Measurements from ENCODE around the gene SLC8A3.
A peak's percentile ranks its signal among the peaks of the same experiment; 100 is the strongest.

SLC8A3 gene

DNA sequence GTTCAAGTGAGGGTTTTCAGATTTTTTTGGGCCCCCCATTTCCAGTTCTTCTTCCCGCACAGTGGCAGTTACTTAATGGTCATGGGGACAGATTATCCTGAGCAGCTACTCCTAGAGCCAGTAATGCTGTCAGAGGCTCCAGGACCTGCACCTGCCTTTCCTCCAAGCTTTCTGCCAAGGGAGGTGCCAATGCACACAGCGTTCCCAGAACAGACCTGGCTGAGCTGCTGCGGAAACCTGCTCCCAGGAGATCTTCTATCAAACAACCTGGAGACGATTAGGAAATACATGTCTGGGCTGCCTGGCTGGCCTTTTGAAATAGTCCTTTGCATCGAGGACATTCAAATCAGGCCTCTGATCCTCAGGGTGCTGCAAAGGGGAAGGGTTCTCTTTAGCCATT is 120.9 kb downstream of the SLC8A3 start:
- DNase-seq (ENCODE audit: low spot score), result no peak

- DNase-seq (ENCODE audit: low spot score), result no peak
Observed at GRCh38 chr14:70064136-70064865, 124.5 kb downstream of the SLC8A3 start.

DNA sequence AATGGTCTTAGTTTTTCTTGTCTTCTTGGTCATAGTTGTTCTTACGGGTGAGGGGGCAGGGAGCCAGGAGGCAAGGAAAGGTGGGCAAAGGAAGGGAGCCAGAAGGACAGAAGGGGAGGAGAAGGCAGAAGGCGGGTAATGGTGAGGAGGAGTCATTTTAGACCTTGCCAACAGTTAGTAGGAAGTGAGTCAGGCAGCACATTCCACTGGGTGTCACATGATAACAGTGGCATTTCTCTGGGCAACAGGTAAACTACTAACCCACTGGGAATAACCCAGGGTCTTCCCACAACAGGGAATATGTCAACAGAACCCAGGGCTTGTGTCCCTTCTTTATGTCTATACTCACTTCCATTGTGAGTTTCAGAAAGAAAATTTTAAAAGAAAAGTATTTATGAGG is 127.6 kb downstream of the SLC8A3 start:
- DNase-seq (ENCODE audit: low spot score), result no peak

GRCh38 chr14:70059545-70059944 is 129.2 kb downstream of the SLC8A3 start:
- no peak for DNase-seq (ENCODE audit: low spot score)

- DNase-seq (ENCODE audit: low spot score), result no peak
Observed at GRCh38 chr14:70057519-70058136, 131.1 kb downstream of the SLC8A3 start.

DNA sequence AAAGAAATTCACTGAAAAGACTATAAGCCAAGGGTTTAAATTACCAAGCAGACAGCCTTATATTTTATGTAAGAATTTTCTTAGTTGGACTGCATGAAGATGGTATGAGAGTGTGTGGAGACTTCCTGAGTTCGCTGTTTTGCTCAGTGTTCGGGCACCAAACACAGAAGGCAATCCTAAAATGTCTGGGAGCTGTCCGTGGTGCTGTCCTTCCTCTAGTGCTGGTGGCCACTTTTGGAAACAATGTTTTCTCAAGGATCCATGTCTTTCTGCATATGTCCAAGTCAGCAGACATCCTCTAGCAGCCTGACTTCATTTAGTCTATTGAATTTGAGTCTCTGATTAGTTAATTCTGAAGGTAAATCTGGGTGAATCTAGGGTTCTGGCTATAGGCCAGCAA is 135.8 kb downstream of the SLC8A3 start:
- DNase-seq (ENCODE audit: low spot score), result peak; percentile 48

DNA sequence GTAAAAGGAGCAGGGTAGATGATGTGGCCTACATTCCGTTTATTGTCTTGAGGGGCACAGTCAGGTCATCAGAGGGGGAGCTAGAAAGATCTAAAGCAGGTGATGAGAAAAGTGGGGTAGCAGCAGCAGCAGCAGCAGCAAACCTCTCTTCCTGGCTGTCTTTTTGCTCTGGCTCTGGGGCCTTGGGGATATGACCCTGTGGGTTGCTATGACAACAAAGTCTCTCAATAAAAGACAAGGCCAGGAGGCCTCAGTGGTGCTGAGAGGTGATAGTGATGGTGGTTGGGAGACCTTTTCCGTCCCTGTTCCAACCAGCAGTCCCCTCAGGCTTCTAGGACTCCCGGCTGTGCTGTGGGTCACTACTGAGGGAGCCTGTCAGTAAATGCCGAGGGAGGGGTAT is 138.6 kb downstream of the SLC8A3 start:
- no peak for DNase-seq (ENCODE audit: low spot score)

- DNase-seq (ENCODE audit: low spot score), result no peak
Observed at GRCh38 chr14:70049605-70050004, 139.1 kb downstream of the SLC8A3 start.

- DNase-seq (ENCODE audit: low spot score), result no peak
Observed at GRCh38 chr14:70048313-70048654, 140.5 kb downstream of the SLC8A3 start.

GRCh38 chr14:70047598-70048312 is 141.0 kb downstream of the SLC8A3 start:
- no peak for DNase-seq (ENCODE audit: low spot score)

- DNase-seq (ENCODE audit: low spot score), result peak; percentile 71
Observed at GRCh38 chr14:70045844-70046535, 142.8 kb downstream of the SLC8A3 start.

DNA sequence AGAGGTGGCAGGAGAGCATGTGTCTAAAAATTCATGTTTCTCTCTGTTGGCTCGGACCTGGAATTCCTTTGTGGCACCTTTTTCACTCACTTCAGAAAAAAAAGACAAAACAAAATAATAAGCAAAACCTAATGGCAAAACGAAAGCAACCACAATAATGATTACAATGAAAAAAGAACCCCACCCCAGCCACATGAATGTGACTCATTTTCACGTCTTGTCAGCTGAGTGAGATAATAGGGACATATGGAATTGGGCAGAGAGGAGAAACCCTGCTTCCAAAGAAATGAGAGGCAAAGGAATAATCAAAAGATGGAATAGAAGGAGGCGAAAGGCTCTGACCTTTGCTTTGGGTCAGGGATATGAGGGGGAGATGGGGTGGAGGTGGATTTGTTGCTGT is 143.4 kb downstream of the SLC8A3 start:
- DNase-seq (ENCODE audit: low spot score), result peak; percentile 38

DNA sequence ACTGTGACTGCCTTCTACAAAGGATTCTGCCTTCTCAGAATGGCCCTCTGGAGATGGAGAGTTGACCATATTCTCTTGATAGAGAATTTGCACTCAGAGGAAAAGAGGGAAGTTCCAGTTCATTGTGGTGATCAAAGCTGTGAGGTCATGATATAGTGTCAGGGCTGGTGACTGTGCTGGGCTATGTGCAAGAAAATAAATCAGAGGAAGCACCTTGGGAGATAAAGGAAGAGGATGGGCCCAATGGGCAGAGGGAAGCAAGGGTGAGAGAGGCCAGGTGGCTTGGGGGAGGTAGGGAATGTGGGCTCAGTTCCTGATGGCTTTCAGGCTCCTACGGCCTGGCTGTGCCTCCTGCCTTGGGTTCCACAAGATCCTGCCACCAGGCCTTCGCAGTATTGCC is 145.8 kb downstream of the SLC8A3 start:
- no peak for DNase-seq (ENCODE audit: low spot score)

- no peak for DNase-seq (ENCODE audit: low spot score)
Observed at GRCh38 chr14:70036665-70037064, 152.1 kb downstream of the SLC8A3 start.

DNA sequence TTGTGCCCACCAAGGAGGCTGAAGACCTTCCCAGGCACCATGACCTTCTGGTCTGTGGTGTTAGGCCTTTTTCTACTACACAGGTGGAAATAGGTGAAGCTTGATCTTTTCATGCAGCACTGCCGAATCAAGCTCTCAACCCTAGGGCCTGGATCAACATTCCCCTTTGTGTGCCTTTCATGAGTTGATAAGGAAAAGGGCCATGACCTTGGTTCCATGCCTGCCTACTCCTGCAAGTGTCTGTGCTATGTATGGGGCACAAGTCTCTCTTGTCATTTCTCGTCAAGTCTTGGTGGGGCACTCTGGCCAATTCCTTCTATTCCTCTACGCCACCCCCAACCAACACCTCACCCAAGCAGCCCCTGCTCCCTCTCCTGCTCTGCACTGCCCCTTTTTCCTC is 154.5 kb downstream of the SLC8A3 start:
- no peak for DNase-seq (ENCODE audit: low spot score)

DNA sequence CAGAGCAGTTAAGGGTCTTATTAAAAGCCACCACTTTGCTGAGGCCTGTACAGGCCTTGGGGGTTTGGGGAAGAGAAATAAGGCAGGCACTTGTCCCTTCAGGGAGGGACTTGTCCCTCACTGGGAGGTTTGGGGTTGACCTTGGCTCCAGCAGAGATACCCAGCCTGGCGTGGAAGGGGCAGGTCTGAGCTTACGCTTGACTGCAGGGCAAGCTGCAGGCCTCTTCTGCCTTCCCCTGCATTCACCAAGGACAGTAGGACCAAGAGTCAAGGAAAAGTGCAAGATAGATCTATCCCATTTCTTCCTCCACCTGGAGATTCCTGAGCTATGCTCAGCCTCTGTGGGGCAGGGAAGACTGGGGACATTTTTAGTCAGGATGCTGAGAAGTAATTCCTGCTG is 155.2 kb downstream of the SLC8A3 start:
- no peak for DNase-seq (ENCODE audit: low spot score)

- no peak for DNase-seq (ENCODE audit: low spot score)
Observed at GRCh38 chr14:70033116-70033515, 155.6 kb downstream of the SLC8A3 start.

DNA sequence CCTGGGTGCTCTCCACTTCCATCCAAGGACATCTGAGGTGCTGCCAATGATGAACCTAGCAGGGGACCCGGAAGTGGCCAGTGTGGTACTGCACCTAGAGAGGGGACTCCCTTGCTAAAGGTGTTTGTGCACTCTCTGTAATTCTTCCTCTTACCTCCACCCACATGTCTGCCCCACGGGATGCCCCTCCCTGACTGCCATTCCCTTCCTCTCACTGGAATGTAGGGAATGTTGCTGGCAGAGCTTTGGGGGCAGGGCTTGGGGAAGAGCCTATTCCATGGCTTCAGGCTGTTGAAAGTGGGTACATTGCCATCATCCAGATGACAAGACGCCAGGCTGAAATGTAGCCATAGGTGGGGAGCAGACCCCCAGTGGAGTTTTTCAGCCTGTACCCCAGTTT is 156.3 kb downstream of the SLC8A3 start:
- DNase-seq (ENCODE audit: low spot score), result no peak

- no peak for DNase-seq (ENCODE audit: low spot score)
Observed at GRCh38 chr14:70032016-70032415, 156.7 kb downstream of the SLC8A3 start.

- DNase-seq (ENCODE audit: low spot score), result no peak
Observed at GRCh38 chr14:70029296-70030132, 159.2 kb downstream of the SLC8A3 start.

DNA sequence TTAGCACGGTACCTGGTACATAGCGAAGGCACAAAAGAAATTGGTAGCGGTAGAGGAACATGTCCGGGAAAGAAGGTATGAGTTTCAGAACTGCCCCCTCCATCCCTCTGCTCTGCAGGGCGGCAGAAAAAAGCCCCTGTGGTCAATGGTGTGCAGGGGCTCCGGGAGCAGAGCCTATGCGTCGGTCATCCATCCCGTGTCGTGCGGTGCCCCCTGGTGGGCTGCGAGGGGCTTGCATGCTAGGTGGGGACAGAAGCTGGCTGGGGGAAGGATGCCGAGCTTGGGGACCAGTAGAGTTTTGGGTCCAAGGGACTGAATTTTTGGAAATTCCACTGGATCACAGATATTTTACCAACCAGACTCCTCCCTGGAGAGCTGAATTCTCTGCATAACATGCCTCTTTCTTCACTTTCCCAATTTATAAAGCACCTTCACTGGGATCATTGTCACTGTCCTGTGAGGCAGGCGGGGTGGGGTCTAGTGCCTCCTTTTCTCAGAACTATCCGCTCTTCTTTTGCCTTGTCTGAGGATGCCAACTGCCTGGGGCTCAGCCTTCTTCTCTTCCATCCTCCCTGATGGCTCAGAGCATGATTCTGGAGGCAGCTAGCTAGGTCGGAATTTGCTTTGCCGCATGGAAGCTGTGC is 160.8 kb downstream of the SLC8A3 start:
- DNase-seq (ENCODE audit: low spot score), result peak; percentile 81

Measured in AG20443 (cell line).